Adrenal gland (tissue), 5 donors: ENCODE measurements around the gene PHACTR3.

Source experiments
- CTCF ChIP-seq, 6 experiments: fragments of 450-650 bp in 4 of 6; fragments of 200-600 bp in 2 of 6; sonication (generic) in 1 of 6; IDR thresholded peaks; 1 replicate in 5 of 6; 2 replicates in 1 of 6; pipeline versions ENCODE4 v1.5.1 to v1.8.0; 2016 to 2021; ENCODE audit warnings: antibody characterized with exemption in 6 of 6, mild to moderate bottlenecking in 2 of 6, moderate library complexity in 1 of 6
- POLR2A ChIP-seq, 2 donors: fragments of 450-650 bp; IDR thresholded peaks; one replicate each; pipeline ENCODE4 v1.6.1; 2017; ENCODE audit warnings: antibody characterized with exemption in 2 of 2, mild to moderate bottlenecking in 2 of 2, moderate library complexity in 1 of 2
- donor health status: DM: no; HTN: no; CAD: no.

- no peak for TF ChIP-seq CTCF (IDR thresholded peaks at IDR 0.05)
- TF ChIP-seq POLR2A (IDR thresholded peaks at IDR 0.05) = no peak
These were observed 174.4 kb downstream of the PHACTR3 start for GRCh38 chr20:59778615-59779200.
